Measurements from ENCODE around the gene PPP1R9A. TPM values are rescaled to one million over a fixed set of nuclear protein-coding genes. Genes with fewer than 3 reads are reported as not detected.

Gene PPP1R9A
- total and polyA plus RNA-seq, 10 of the 15 experiments (the other 5 are each of a cell fraction or from before 2014, with no cell fraction given) = 0.04 to 0.12 TPM; not detected in 8

DNA sequence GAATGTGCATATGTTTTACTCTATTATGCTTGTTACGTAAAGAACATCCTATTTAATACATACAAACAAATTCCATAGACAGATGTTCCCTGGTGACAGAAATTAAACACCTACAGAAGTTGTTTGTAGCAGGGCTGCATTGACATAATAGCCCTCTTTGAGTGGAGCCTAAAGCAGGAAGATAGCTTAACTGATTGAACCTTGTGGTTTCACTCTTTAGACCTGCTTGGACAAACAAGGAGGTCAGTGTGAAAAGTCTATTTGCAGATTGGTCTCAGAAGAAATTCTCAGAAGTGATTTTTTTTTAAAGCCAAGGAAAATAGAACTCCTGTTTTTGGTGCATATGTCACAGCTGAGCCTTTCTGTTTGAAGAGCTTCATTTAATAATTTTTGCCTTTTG lies 121.3 kb downstream of the PPP1R9A start:
- CTCF ChIA-PET = no interaction called here
- ATAC-seq = no peak
- in situ Hi-C loops (cut with MboI) (no loop called here), intact Hi-C loops (cut with micrococcal nuclease; ENCODE audit: unreplicated experiment) (no loop called here)
- no peak for DNase-seq (ENCODE audit: low read depth, low spot score)
- Histone ChIP-seq H3K79me2 (ENCODE audit: control insufficient read depth, insufficient read depth, low read length) (no peaks in the 10 kb centered on the region), H3K9me3 (replicated peaks; ENCODE audit: control insufficient read depth, insufficient read depth, low read length) (no peaks in the 10 kb centered on the region), H3K4me3 (no peak overlapping the region), H4K20me1 (ENCODE audit: control insufficient read depth, insufficient read depth) (no peaks in the 10 kb centered on the region), H3K27me3 (replicated peaks in 1 of 2; ENCODE audit: control insufficient read depth in 2 of 2, insufficient read depth in 2 of 2, low read length in 1 of 2) (no peaks in the 10 kb centered on the region), H3K9ac (ENCODE audit: control insufficient read depth, insufficient read depth, low read length) (no peak overlapping the region), H2AFZ (ENCODE audit: control insufficient read depth, low read depth, low read length) (no peak overlapping the region), H3K4me1 (ENCODE audit: control insufficient read depth, insufficient read depth, low read length) (no peaks in the 10 kb centered on the region), H3K4me2 (ENCODE audit: control insufficient read depth, insufficient read depth) (no peak overlapping the region), H3K36me3 (ENCODE audit: control insufficient read depth in 2 of 2, insufficient read depth in 2 of 2, low read length in 1 of 2) (no peaks in the 10 kb centered on the region), H3K27ac (ENCODE audit: control insufficient read depth, insufficient read depth) (no peak overlapping the region)
- POLR2A ChIA-PET = no interaction called here
- RAD21 ChIA-PET (ENCODE audit: unreplicated experiment) = no interaction called here
- SMC1A ChIA-PET (ENCODE audit: uncharacterized antibody, unreplicated experiment) = interaction anchor here (0.8 kb wide), 1 partner anchor 22 kb away, joined by 4 read pairs; no protein-coding TSS in a partner anchor
- WGBS (ENCODE audit: insufficient coverage, insufficient replicate concordance, low lambda C conversion rate, missing lambda C conversion rate) = 35% methylated on average over 1 of the region's 1 CpG
- FAIRE-seq = no peak
- TF ChIP-seq ZNF274 (IDR thresholded peaks at IDR 0.05; ENCODE audit: insufficient read depth, insufficient read length) (no peak), PAX5 (IDR thresholded peaks at IDR 0.05; ENCODE audit: borderline replicate concordance, low read depth, low read length) (no peak), BRCA1 (IDR thresholded peaks at IDR 0.05; ENCODE audit: low read depth, low read length) (no peak), BHLHE40 (IDR thresholded peaks at IDR 0.05; ENCODE audit: borderline replicate concordance in 1 of 2, low read depth in 2 of 2, low read length in 1 of 2) (no peak), CHD1 (IDR thresholded peaks at IDR 0.05; ENCODE audit: low read depth, low read length) (no peak)
- TF ChIP-seq, protein P1, sequence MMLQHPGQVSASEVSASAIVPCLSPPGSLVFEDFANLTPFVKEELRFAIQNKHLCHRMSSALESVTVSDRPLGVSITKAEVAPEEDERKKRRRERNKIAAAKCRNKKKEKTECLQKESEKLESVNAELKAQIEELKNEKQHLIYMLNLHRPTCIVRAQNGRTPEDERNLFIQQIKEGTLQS (IDR thresholded peaks at IDR 0.05; ENCODE audit: borderline replicate concordance, extremely low read depth, low read depth, low read length) = no peak
- TF ChIP-seq, protein P2, sequence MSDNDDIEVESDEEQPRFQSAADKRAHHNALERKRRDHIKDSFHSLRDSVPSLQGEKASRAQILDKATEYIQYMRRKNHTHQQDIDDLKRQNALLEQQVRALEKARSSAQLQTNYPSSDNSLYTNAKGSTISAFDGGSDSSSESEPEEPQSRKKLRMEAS (IDR thresholded peaks at IDR 0.05; ENCODE audit: low read depth, low read length) = no peak
- TF ChIP-seq, protein P3, sequence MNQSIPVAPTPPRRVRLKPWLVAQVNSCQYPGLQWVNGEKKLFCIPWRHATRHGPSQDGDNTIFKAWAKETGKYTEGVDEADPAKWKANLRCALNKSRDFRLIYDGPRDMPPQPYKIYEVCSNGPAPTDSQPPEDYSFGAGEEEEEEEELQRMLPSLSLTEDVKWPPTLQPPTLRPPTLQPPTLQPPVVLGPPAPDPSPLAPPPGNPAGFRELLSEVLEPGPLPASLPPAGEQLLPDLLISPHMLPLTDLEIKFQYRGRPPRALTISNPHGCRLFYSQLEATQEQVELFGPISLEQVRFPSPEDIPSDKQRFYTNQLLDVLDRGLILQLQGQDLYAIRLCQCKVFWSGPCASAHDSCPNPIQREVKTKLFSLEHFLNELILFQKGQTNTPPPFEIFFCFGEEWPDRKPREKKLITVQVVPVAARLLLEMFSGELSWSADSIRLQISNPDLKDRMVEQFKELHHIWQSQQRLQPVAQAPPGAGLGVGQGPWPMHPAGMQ (IDR thresholded peaks at IDR 0.05; ENCODE audit: borderline replicate concordance) = no peak
- no TSS peak for BruUV-seq (replicated peaks)

All from GM12878 (cell line).